ENCODE results near the gene FAM131B. TPM values are rescaled to one million over a fixed set of nuclear protein-coding genes. Genes with fewer than 3 reads are reported as not detected.

FAM131B gene
- 3.0 to 4.0 TPM (median 3.1 TPM) in 3 replicates for total RNA-seq
- long read RNA-seq, full-length matches to known transcripts = 4 of 7 reads
- long read RNA-seq, partial matches to known transcripts = 0 of 7 reads
- long read RNA-seq, other reads (novel, unspliced or antisense) = 3 of 7 reads

DNA sequence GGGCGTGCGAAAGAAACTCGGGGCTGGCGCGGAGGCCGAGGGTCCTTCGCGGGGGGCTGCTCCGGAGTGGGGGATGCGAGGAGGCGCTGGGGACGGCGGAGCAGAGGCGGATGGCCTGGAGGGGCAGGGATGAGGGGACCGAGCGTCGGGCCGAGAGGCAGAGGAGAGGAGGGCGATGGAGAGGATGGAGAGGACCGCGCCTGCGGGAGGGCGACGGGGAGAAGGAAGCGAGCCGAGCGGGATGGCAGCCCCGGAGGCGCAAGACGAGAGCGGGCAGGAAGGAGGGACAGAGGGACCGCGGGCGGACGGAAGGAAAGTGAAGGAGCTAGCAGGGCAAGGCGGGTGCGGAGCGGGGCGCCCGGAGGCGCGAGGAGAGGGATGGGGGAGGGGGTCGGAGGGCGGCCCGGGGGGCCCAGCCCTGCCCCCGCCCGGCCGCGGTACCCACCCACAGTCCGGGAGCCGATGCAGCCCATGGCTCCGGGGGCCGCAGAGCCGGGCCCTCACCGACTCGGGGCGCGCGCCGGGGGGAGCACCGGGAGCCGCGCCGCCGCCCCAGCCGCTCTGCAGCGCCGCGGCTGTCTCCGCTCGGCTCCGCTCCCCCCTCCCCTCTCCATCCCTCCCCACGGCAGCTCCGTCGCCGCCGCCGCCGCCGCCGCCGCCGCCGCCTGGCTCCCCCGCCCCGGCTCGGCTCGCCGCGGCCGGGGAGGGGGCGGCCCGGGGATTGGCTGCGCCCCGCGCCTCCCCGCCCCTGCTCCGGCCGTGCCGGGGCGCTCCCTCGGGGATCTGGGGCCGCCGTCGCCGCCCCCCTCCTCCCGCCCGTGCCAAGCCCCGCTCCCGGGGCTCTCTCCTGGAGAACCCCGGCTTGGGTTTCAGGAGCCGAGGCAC is at the start of gene FAM131B:
TSS of gene FAM131B (minus strand) at position 583 of the 885 bp plus-strand sequence. CDS start at position 473, 110 bp downstream.
- TF ChIP-seq CTCF (IDR thresholded peaks at IDR 0.05) = no peak
- Mint-ChIP-seq H3K36me3 (ENCODE audit: low read depth) (no peaks in the 10 kb centered on the region), H3K9me3 (ENCODE audit: low read depth) (no peaks in the 10 kb centered on the region), H3K27me3 (ENCODE audit: low read depth) (peaks cover 23% of the 10 kb centered on the region), H3K4me3 (ENCODE audit: unreplicated experiment) (peak within 1 kb of the TSS; percentile 81), H3K27ac (ENCODE audit: unreplicated experiment) (no peak within 1 kb of the TSS), H3K4me1 (ENCODE audit: low read depth) (peaks cover 5% of the 10 kb centered on the region)
- DNase-seq (ENCODE audit: low spot score) = no peak

DNA sequence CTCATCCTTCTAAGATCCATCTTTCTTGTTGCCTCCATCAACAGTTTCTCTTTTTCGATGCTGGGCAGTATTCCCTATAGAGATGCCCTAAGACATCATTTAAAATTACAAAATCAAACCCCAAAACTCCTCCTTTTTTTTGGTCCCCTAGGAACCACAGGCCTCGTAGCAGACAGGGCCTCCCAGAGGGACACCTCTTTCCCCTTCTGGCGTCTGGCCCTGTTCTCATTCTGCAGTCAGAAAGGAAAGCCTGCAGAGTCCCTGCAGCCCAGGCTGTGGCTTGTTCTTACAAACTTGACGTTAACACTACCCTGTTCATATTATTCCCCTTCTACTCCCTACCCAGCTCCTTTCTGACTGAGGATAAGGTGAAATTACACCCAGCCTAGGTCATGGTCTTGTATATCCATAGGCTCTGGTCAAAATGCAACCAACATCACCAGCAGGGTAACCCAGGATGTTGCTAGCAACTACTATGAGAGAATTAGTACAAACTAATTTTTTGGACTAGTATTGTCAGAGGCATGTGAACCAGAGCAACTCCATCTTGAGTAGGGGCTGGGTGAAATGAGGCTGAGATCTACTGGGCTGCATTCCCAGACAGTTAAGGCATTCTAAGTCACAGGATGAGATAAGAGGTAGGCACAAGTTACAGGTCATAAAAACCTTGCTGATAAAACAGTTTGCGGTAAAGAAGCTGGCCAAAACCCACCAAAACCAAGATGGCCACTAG is 49.6 kb upstream of the FAM131B start:
- no peak for TF ChIP-seq CTCF (IDR thresholded peaks at IDR 0.05)
- Mint-ChIP-seq H3K9me3 (ENCODE audit: low read depth) (no peaks in the 10 kb centered on the region), H3K4me3 (ENCODE audit: unreplicated experiment) (no peak overlapping the region), H3K27ac (ENCODE audit: unreplicated experiment) (no peak overlapping the region), H3K36me3 (ENCODE audit: low read depth) (no peaks in the 10 kb centered on the region), H3K4me1 (ENCODE audit: low read depth) (peaks cover 11% of the 10 kb centered on the region), H3K27me3 (ENCODE audit: low read depth) (peaks cover 26% of the 10 kb centered on the region)
- DNase-seq (ENCODE audit: low spot score) = no peak

- Mint-ChIP-seq H3K27me3 (ENCODE audit: low read depth) (peaks cover 27% of the 10 kb centered on the region), H3K4me3 (ENCODE audit: unreplicated experiment) (no peak overlapping the region), H3K4me1 (ENCODE audit: low read depth) (peaks cover 11% of the 10 kb centered on the region), H3K9me3 (ENCODE audit: low read depth) (no peaks in the 10 kb centered on the region), H3K36me3 (ENCODE audit: low read depth) (no peaks in the 10 kb centered on the region), H3K27ac (ENCODE audit: unreplicated experiment) (no peak overlapping the region)
- no peak for DNase-seq (ENCODE audit: low spot score)
- no peak for TF ChIP-seq CTCF (IDR thresholded peaks at IDR 0.05)
These were observed 48.0 kb upstream of the FAM131B start for GRCh38 chr7:143410521-143411004.

- no peak within 1 kb of the TSS for H3K27ac Mint-ChIP-seq (ENCODE audit: unreplicated experiment)
- H3K4me3 Mint-ChIP-seq (ENCODE audit: unreplicated experiment) = no peak within 1 kb of the TSS
- peaks cover 27% of the 10 kb centered on the region for H3K27me3 Mint-ChIP-seq (ENCODE audit: low read depth)
- peak; percentile 68 for TF ChIP-seq CTCF (IDR thresholded peaks at IDR 0.05)
- DNase-seq (ENCODE audit: low spot score) = no peak
- H3K9me3 Mint-ChIP-seq (ENCODE audit: low read depth) = no peaks in the 10 kb centered on the region
- peaks cover 11% of the 10 kb centered on the region for H3K4me1 Mint-ChIP-seq (ENCODE audit: low read depth)
- no peaks in the 10 kb centered on the region for H3K36me3 Mint-ChIP-seq (ENCODE audit: low read depth)
These were observed 46.4 kb upstream of the FAM131B start, which contains the start of gene EPHA1 for GRCh38 chr7:143408686-143409561. EPHA1 (minus strand) TSS chr7:143408856; CDS start chr7:143408805, 51 bp downstream.
